WTC11 (cell line): Measurements from ENCODE around the gene ARHGAP8. TPM values are rescaled to one million over a fixed set of nuclear protein-coding genes. Genes with fewer than 3 reads are reported as not detected.
"Not testable (repeated sequence)": the region's sequence is repeated elsewhere in the genome, so short reads cannot be mapped to it uniquely, and the experiment has no call there.

Source experiments
- ATAC-seq: fragments of 200-7000 bp; cut with Tn5 transposase; 2 replicates; pipeline ENCODE4 v1.10.0; 2021; ENCODE audit warnings: mild to moderate bottlenecking, moderate library complexity
- CTCF ChIA-PET: fragments of 300-600 bp; sonication (Branson Sonifier 250); formaldehyde crosslinking; loops from one replicate; lab custom pipeline; 2021; ENCODE audit warnings: antibody characterized with exemption; lab: Charles Lee
- POLR2A ChIA-PET: fragments of 350-600 bp; sonication (Branson Sonifier 250); formaldehyde crosslinking; loops from one replicate; lab custom pipeline; 2021; ENCODE audit warnings: antibody characterized with exemption; lab: Charles Lee
- DNase-seq: peaks from one replicate; pipeline ENCODE4 v3.0.0; 2021; ENCODE audit warnings: low spot score
- H3K27ac Mint-ChIP-seq: 2 replicates; pipeline ENCODE4 v1.8.0; 2021; ENCODE audit warnings: mixed read lengths
- H3K27me3 Mint-ChIP-seq: 2 replicates; pipeline ENCODE4 v1.8.0; 2021; ENCODE audit warnings: low read depth, mild to moderate bottlenecking, moderate library complexity, mixed read lengths
- H3K36me3 Mint-ChIP-seq: 2 replicates; pipeline ENCODE4 v1.8.0; 2021; ENCODE audit warnings: mixed read lengths
- H3K4me1 Mint-ChIP-seq: 2 replicates; pipeline ENCODE4 v1.8.0; 2022; ENCODE audit warnings: mixed read lengths
- H3K4me3 Mint-ChIP-seq: 2 replicates; pipeline ENCODE4 v1.8.0; 2021; ENCODE audit warnings: mild to moderate bottlenecking, moderate library complexity, mixed read lengths
- H3K9me3 Mint-ChIP-seq: 2 replicates; pipeline ENCODE4 v1.8.0; 2021; ENCODE audit warnings: mixed read lengths
- ETV6 ChIP-seq: sonication (generic); formaldehyde crosslinking; IDR thresholded peaks from 2 replicates; pipeline ENCODE4 v1.8.1; 2022; ENCODE audit warnings: mild to moderate bottlenecking, missing genetic modification reagents
- IRF2 ChIP-seq: sonication (generic); formaldehyde crosslinking; IDR thresholded peaks from 2 replicates; pipeline ENCODE4 v1.8.0; 2022; ENCODE audit warnings: low read depth, missing genetic modification reagents, borderline replicate concordance
- MXD4 ChIP-seq: fragments of 250-450 bp; sonication (Bioruptor Pico); IDR thresholded peaks from 2 replicates; pipeline ENCODE4 v1.8.0; 2021; ENCODE audit warnings: mild to moderate bottlenecking, moderate library complexity, borderline replicate concordance
- NFYB ChIP-seq: sonication (generic); formaldehyde crosslinking; conservative IDR thresholded peaks from 2 replicates; pipeline ENCODE4 v1.8.0; 2022; ENCODE audit warnings: low read depth, missing genetic modification reagents
- NR1H2 ChIP-seq: sonication (generic); formaldehyde crosslinking; IDR thresholded peaks from 2 replicates; pipeline ENCODE4 v1.9.0; 2021; ENCODE audit warnings: mild to moderate bottlenecking, moderate library complexity, missing genetic modification reagents
- NR2C2 ChIP-seq: sonication (generic); formaldehyde crosslinking; IDR thresholded peaks from 2 replicates; pipeline ENCODE4 v1.8.0; 2022; ENCODE audit warnings: mild to moderate bottlenecking, missing genetic modification reagents
- NR3C1 ChIP-seq: sonication (generic); formaldehyde crosslinking; conservative IDR thresholded peaks from 2 replicates; pipeline ENCODE4 v1.8.1; 2023; ENCODE audit warnings: low read depth, mild to moderate bottlenecking, missing genetic modification reagents
- ZNF121 ChIP-seq: sonication (generic); formaldehyde crosslinking; IDR thresholded peaks from 2 replicates; pipeline ENCODE4 v1.8.0; 2023; ENCODE audit warnings: missing genetic modification reagents
- ZNF423 ChIP-seq: fragments of 250-450 bp; sonication (Bioruptor Pico); IDR thresholded peaks from 2 replicates; pipeline ENCODE4 v2.1.2; 2022; ENCODE audit warnings: mild to moderate bottlenecking, moderate library complexity
- total RNA-seq: library from RNA; stranded (reverse); gene quantifications from 3 replicates; pipeline ENCODE4 v1.2.3, GENCODE V29; 2021
- TF ChIP-seq, protein P1 (sequence below): sonication (generic); formaldehyde crosslinking; IDR thresholded peaks from 2 replicates; pipeline ENCODE4 v1.8.1; 2022; ENCODE audit warnings: mild to moderate bottlenecking, moderate library complexity, missing genetic modification reagents
- TF ChIP-seq, protein P2 (sequence below): fragments of 250-450 bp; sonication (Bioruptor Pico); IDR thresholded peaks from 2 replicates; pipeline ENCODE4 v1.9.0; 2021; ENCODE audit warnings: mild to moderate bottlenecking, borderline replicate concordance
- TF ChIP-seq, protein P3 (sequence below): sonication (generic); formaldehyde crosslinking; IDR thresholded peaks from 2 replicates; pipeline ENCODE4 v1.8.0; 2023; ENCODE audit warnings: mild to moderate bottlenecking, missing genetic modification reagents
- TF ChIP-seq, protein P4 (sequence below): fragments of 200-600 bp; IDR thresholded peaks from 2 replicates; pipeline ENCODE4 v1.8.0; 2022; ENCODE audit warnings: antibody characterized with exemption

Gene ARHGAP8
- total RNA-seq, 1 experiment from 2014 or later, result 61.4 TPM

DNA sequence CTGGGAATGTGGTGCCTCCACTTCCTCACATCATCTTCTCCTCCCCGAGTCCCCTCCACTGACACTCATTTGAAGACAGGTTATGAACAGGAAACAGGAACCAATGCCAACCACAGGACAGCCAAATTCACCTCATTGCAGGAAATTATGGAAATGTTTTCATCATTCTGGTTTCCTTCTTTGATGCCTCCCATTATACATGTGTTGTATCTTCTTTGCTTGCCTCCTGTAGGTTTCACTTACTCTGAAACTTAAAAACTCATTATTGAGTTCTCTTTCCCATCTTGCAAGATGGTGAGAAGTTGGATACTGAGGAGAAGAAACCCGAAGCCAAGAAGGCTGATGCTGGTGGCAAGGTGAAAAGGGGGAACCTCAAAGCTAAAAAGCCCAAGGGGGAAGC is 148.9 kb downstream of the ARHGAP8 start:
- no peak for DNase-seq
- ChIA-PET CTCF (interaction anchor here (0.8 kb wide), 1 partner anchor 32 kb away, joined by 3 read pairs; no protein-coding TSS in a partner anchor), POLR2A (no interaction called here)
- peaks cover 29% of the 10 kb centered on the region for H3K9me3 Mint-ChIP-seq
- H3K4me3 Mint-ChIP-seq, result no peak overlapping the region
- TF ChIP-seq, protein P1, sequence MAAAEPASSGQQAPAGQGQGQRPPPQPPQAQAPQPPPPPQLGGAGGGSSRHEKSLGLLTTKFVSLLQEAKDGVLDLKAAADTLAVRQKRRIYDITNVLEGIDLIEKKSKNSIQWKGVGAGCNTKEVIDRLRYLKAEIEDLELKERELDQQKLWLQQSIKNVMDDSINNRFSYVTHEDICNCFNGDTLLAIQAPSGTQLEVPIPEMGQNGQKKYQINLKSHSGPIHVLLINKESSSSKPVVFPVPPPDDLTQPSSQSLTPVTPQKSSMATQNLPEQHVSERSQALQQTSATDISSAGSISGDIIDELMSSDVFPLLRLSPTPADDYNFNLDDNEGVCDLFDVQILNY (CRISPR knock-in tag), result no peak
- no peak for TF ChIP-seq ZNF121 (CRISPR knock-in tag)
- TF ChIP-seq, protein P2, sequence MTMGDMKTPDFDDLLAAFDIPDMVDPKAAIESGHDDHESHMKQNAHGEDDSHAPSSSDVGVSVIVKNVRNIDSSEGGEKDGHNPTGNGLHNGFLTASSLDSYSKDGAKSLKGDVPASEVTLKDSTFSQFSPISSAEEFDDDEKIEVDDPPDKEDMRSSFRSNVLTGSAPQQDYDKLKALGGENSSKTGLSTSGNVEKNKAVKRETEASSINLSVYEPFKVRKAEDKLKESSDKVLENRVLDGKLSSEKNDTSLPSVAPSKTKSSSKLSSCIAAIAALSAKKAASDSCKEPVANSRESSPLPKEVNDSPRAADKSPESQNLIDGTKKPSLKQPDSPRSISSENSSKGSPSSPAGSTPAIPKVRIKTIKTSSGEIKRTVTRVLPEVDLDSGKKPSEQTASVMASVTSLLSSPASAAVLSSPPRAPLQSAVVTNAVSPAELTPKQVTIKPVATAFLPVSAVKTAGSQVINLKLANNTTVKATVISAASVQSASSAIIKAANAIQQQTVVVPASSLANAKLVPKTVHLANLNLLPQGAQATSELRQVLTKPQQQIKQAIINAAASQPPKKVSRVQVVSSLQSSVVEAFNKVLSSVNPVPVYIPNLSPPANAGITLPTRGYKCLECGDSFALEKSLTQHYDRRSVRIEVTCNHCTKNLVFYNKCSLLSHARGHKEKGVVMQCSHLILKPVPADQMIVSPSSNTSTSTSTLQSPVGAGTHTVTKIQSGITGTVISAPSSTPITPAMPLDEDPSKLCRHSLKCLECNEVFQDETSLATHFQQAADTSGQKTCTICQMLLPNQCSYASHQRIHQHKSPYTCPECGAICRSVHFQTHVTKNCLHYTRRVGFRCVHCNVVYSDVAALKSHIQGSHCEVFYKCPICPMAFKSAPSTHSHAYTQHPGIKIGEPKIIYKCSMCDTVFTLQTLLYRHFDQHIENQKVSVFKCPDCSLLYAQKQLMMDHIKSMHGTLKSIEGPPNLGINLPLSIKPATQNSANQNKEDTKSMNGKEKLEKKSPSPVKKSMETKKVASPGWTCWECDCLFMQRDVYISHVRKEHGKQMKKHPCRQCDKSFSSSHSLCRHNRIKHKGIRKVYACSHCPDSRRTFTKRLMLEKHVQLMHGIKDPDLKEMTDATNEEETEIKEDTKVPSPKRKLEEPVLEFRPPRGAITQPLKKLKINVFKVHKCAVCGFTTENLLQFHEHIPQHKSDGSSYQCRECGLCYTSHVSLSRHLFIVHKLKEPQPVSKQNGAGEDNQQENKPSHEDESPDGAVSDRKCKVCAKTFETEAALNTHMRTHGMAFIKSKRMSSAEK, result no peak
- TF ChIP-seq NFYB (CRISPR knock-in tag), result no peak
- TF ChIP-seq NR1H2 (CRISPR knock-in tag), result no peak
- no peak for TF ChIP-seq NR2C2
- TF ChIP-seq, protein P3, sequence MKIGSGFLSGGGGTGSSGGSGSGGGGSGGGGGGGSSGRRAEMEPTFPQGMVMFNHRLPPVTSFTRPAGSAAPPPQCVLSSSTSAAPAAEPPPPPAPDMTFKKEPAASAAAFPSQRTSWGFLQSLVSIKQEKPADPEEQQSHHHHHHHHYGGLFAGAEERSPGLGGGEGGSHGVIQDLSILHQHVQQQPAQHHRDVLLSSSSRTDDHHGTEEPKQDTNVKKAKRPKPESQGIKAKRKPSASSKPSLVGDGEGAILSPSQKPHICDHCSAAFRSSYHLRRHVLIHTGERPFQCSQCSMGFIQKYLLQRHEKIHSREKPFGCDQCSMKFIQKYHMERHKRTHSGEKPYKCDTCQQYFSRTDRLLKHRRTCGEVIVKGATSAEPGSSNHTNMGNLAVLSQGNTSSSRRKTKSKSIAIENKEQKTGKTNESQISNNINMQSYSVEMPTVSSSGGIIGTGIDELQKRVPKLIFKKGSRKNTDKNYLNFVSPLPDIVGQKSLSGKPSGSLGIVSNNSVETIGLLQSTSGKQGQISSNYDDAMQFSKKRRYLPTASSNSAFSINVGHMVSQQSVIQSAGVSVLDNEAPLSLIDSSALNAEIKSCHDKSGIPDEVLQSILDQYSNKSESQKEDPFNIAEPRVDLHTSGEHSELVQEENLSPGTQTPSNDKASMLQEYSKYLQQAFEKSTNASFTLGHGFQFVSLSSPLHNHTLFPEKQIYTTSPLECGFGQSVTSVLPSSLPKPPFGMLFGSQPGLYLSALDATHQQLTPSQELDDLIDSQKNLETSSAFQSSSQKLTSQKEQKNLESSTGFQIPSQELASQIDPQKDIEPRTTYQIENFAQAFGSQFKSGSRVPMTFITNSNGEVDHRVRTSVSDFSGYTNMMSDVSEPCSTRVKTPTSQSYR (CRISPR knock-in tag), result no peak
- TF ChIP-seq MXD4, result no peak
- TF ChIP-seq NR3C1 (CRISPR knock-in tag), result no peak
- TF ChIP-seq ETV6 (CRISPR knock-in tag), result no peak
- no peak for TF ChIP-seq IRF2 (CRISPR knock-in tag)
- TF ChIP-seq ZNF423 (CRISPR knock-in tag), result no peak
- TF ChIP-seq, protein P4, sequence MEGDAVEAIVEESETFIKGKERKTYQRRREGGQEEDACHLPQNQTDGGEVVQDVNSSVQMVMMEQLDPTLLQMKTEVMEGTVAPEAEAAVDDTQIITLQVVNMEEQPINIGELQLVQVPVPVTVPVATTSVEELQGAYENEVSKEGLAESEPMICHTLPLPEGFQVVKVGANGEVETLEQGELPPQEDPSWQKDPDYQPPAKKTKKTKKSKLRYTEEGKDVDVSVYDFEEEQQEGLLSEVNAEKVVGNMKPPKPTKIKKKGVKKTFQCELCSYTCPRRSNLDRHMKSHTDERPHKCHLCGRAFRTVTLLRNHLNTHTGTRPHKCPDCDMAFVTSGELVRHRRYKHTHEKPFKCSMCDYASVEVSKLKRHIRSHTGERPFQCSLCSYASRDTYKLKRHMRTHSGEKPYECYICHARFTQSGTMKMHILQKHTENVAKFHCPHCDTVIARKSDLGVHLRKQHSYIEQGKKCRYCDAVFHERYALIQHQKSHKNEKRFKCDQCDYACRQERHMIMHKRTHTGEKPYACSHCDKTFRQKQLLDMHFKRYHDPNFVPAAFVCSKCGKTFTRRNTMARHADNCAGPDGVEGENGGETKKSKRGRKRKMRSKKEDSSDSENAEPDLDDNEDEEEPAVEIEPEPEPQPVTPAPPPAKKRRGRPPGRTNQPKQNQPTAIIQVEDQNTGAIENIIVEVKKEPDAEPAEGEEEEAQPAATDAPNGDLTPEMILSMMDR, result no peak
- H3K27me3 Mint-ChIP-seq, result no peaks in the 10 kb centered on the region
- ATAC-seq, result no peak
- H3K4me1 Mint-ChIP-seq, result no peaks in the 10 kb centered on the region
- H3K36me3 Mint-ChIP-seq, result peaks cover 76% of the 10 kb centered on the region
- H3K27ac Mint-ChIP-seq, result no peak overlapping the region

DNA sequence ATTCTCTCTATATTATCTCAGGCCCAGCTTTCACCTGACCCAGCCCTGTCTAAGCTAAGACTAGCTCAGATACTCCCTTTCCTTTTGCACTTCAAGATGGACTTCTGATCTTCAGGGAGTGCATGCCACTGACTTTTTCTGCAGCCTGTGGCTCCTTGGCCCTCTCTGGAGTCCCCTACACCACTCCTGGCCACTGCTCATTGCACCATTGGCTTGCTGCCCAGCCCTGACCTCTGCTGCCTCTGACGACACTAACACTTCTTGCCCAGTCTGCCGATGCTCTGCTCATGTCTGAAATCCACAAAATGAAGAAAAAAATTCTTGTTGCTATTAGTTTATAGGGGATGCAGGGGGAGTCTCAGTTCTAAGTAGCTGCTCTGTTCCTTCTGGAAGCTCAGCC is 150.8 kb downstream of the ARHGAP8 start:
- H3K27me3 Mint-ChIP-seq, POLR2A ChIA-PET, CTCF ChIA-PET, DNase-seq, H3K4me1 Mint-ChIP-seq, ATAC-seq, H3K27ac Mint-ChIP-seq, H3K4me3 Mint-ChIP-seq: not testable (repeated sequence)
- Mint-ChIP-seq H3K36me3 (peaks cover 79% of the 10 kb centered on the region), H3K9me3 (peaks cover 29% of the 10 kb centered on the region)

DNA sequence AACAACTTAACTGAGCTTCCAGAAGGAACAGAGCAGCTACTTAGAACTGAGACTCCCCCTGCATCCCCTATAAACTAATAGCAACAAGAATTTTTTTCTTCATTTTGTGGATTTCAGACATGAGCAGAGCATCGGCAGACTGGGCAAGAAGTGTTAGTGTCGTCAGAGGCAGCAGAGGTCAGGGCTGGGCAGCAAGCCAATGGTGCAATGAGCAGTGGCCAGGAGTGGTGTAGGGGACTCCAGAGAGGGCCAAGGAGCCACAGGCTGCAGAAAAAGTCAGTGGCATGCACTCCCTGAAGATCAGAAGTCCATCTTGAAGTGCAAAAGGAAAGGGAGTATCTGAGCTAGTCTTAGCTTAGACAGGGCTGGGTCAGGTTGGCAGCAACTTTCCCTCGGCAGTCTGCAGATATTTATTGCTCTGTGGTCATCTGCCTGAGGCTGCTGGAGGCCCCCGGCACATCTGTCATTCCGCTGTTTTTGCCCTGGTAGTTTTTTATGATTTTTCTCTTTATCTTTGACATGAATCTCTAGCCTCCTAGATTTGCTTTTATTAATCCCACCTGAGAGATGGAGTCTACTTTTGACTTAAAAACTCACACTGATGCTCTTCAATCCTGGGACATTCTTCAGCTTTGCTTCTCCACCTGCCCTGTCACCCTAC is 152.2 kb downstream of the ARHGAP8 start:
- H3K4me3 Mint-ChIP-seq, DNase-seq, CTCF ChIA-PET, POLR2A ChIA-PET, ATAC-seq, H3K27me3 Mint-ChIP-seq, H3K4me1 Mint-ChIP-seq: not testable (repeated sequence)
- H3K36me3 Mint-ChIP-seq, result peaks cover 85% of the 10 kb centered on the region
- peaks cover 29% of the 10 kb centered on the region for H3K9me3 Mint-ChIP-seq
- H3K27ac Mint-ChIP-seq, result peak overlapping the region; percentile 24; the same call in 1 of the 2 replicates
